Keratinocyte (primary cell): Measurements from ENCODE around the gene PRKAB1. TPM values are rescaled to one million over a fixed set of nuclear protein-coding genes. Genes with fewer than 3 reads are reported as not detected.

Experiments
- DNase-seq: peaks from one replicate; pipeline ENCODE4 v3.0.0-alpha.2; 2011; ENCODE audit warnings: low read depth, missing footprints, low spot score
- FAIRE-seq: peaks from 2 replicates; lab custom pipeline; 2011; peaks lifted over from hg19 to GRCh38; lab: Jason Lieb, UNC
- H2AFZ ChIP-seq: 2 replicates; pipeline ENCODE4 v1.6.0; 2012; ENCODE audit warnings: low read length, control low read depth, inconsistent platforms; ENCODE audit not compliant: control insufficient read depth
- H3K27ac ChIP-seq: 2 replicates; pipeline ENCODE4 v1.5.1; 2011; ENCODE audit warnings: low read length; ENCODE audit not compliant: control insufficient read depth, insufficient read depth
- H3K27me3 ChIP-seq: 3 replicates; pipeline ENCODE4 v1.6.0; 2011; ENCODE audit warnings: low read length; ENCODE audit not compliant: control insufficient read depth, insufficient read depth; ENCODE audit errors: extremely low read depth
- H3K36me3 ChIP-seq, 2 experiments: 2 replicates in 1 of 2; 3 replicates in 1 of 2; pipeline ENCODE4 v1.5.1; 2011; ENCODE audit warnings: low read length in 2 of 2, mild to moderate bottlenecking in 1 of 2; ENCODE audit not compliant: control insufficient read depth in 2 of 2, insufficient read depth in 2 of 2; ENCODE audit errors: extremely low read depth in 1 of 2
- H3K4me1 ChIP-seq: 3 replicates; pipeline ENCODE4 v1.5.1; 2011; ENCODE audit warnings: low read length; ENCODE audit not compliant: control insufficient read depth, insufficient read depth; ENCODE audit errors: extremely low read depth
- H3K4me2 ChIP-seq: 3 replicates; pipeline ENCODE4 v1.6.0; 2011; ENCODE audit warnings: low read depth, low read length; ENCODE audit not compliant: control insufficient read depth, insufficient read depth; ENCODE audit errors: extremely low read depth
- H3K4me3 ChIP-seq, 3 experiments: fragments of 200-600 bp in 1 of 3; sonication (generic) in 1 of 3; 2 replicates in 2 of 3; 3 replicates in 1 of 3; pipeline ENCODE4 v1.5.1; 2011 to 2016; ENCODE audit warnings: low read length in 3 of 3, mild to moderate bottlenecking in 3 of 3, control low read depth in 2 of 3, inconsistent platforms in 1 of 3, low read depth in 1 of 3, mixed read lengths in 1 of 3, mixed run types in 1 of 3, moderate library complexity in 1 of 3; ENCODE audit not compliant: control insufficient read depth in 2 of 3, insufficient read depth in 2 of 3; ENCODE audit errors: extremely low read depth in 1 of 3
- H3K79me2 ChIP-seq: 2 replicates; pipeline ENCODE4 v1.6.0; 2012; ENCODE audit warnings: low read length; ENCODE audit not compliant: control insufficient read depth, insufficient read depth
- H3K9ac ChIP-seq: 3 replicates; pipeline ENCODE4 v1.6.0; 2011; ENCODE audit warnings: low read length; ENCODE audit not compliant: control insufficient read depth, insufficient read depth; ENCODE audit errors: extremely low read depth
- H3K9me1 ChIP-seq: 3 replicates; pipeline ENCODE4 v1.6.0; 2011; ENCODE audit warnings: low read length; ENCODE audit not compliant: control insufficient read depth, insufficient read depth; ENCODE audit errors: extremely low read depth
- H3K9me3 ChIP-seq: 2 replicates; pipeline ENCODE4 v1.5.1; 2012; ENCODE audit warnings: low read depth, low read length; ENCODE audit not compliant: control insufficient read depth
- H4K20me1 ChIP-seq: 3 replicates; pipeline ENCODE4 v1.6.0; 2011; ENCODE audit warnings: low read length; ENCODE audit not compliant: control insufficient read depth, insufficient read depth; ENCODE audit errors: extremely low read depth
- CTCF ChIP-seq, 3 experiments: IDR thresholded peaks in 1 of 3; conservative IDR thresholded peaks in 1 of 3; optimal IDR thresholded peaks in 1 of 3; 2 replicates in 2 of 3; 3 replicates in 1 of 3; pipeline versions ENCODE3 to v1.5.1; 2011; ENCODE audit warnings: low read length in 3 of 3, mild to moderate bottlenecking in 3 of 3, moderate library complexity in 2 of 3, control low read depth in 1 of 3, inconsistent platforms in 1 of 3; ENCODE audit not compliant: insufficient read depth in 2 of 3; ENCODE audit errors: extremely low read depth in 1 of 3
- EZH2 ChIP-seq: IDR thresholded peaks from one replicate; pipeline ENCODE4 v1.6.1; 2012; ENCODE audit warnings: inconsistent platforms, mild to moderate bottlenecking, low read length, moderate library complexity
- dilution Hi-C: fragments of 300-500 bp; cut with MboI; formaldehyde crosslinking; loops from one replicate; pipeline ENCODE4 v1.7.0; 2020; ENCODE audit warnings: low sequenced_read_pairs; ENCODE audit not compliant: extremely low pct_ligation_motif_present
- polyA plus RNA-seq, 5 experiments: library from polyadenylated mRNA; depleted of rRNA in 3 of 5; stranded (reverse) in 3 of 5; stranded (forward) in 1 of 5; unstranded in 1 of 5; fragments of >200 nt; gene quantifications; 1 replicate in 1 of 5; 2 replicates in 3 of 5; 3 replicates in 1 of 5; pipeline versions ENCODE4 v1.2.1 to v1.2.3, GENCODE V29; 2011 to 2012; ENCODE audit warnings: missing spikeins in 2 of 5, low read depth in 1 of 5, low replicate concordance in 1 of 5

Gene PRKAB1
- polyA plus RNA-seq, 1 donor (not counting 4 experiments of a cell fraction or from before 2014, with no cell fraction given), result 22.0 TPM

- TF ChIP-seq EZH2 (no peak), CTCF (optimal IDR thresholded peaks at IDR 0.05 in 1 of 3, IDR thresholded peaks at IDR 0.05 in 1 of 3, conservative IDR thresholded peaks at IDR 0.05 in 1 of 3; ENCODE audit: extremely low read depth in 1 of 3, insufficient read depth in 2 of 3, low read length in 3 of 3) (no peak)
- no peaks in the 10 kb centered on the region for H3K9me3 ChIP-seq
- DNase-seq (no peak), FAIRE-seq (no peak)
- H3K4me1 ChIP-seq, result peaks cover 3% of the 10 kb centered on the region
- H3K9ac ChIP-seq, result no peak overlapping the region
- H3K4me3 ChIP-seq, result no peak overlapping the region
- no peak overlapping the region for H2AFZ ChIP-seq
- H3K4me2 ChIP-seq, result no peak overlapping the region
- no peaks in the 10 kb centered on the region for H3K27me3 ChIP-seq
- H3K79me2 ChIP-seq, result no peaks in the 10 kb centered on the region
- H3K27ac ChIP-seq, result no peak overlapping the region
- dilution Hi-C loops, result no loop called here
- peaks cover 2 to 6% of the 10 kb centered on the region in 2 experiments for H3K36me3 ChIP-seq
- H3K9me1 ChIP-seq, result no peaks in the 10 kb centered on the region
- no peaks in the 10 kb centered on the region for H4K20me1 ChIP-seq
Observed at GRCh38 chr12:119696943-119697342, 29.0 kb downstream of the PRKAB1 start.

GRCh38 chr12:119699199-119699760 lies 31.3 kb downstream of the PRKAB1 start:
- H3K9me1 ChIP-seq, result no peaks in the 10 kb centered on the region
- no peak overlapping the region for H3K4me2 ChIP-seq
- no peaks in the 10 kb centered on the region for H4K20me1 ChIP-seq
- no peak overlapping the region for H3K27ac ChIP-seq
- FAIRE-seq (no peak), DNase-seq (no peak)
- no peaks in the 10 kb centered on the region for H3K9me3 ChIP-seq
- peaks cover 2 to 6% of the 10 kb centered on the region in 2 experiments for H3K36me3 ChIP-seq
- no peaks in the 10 kb centered on the region for H3K4me1 ChIP-seq
- H3K79me2 ChIP-seq, result no peaks in the 10 kb centered on the region
- no peak for TF ChIP-seq CTCF (optimal IDR thresholded peaks at IDR 0.05 in 1 of 3, IDR thresholded peaks at IDR 0.05 in 1 of 3, conservative IDR thresholded peaks at IDR 0.05 in 1 of 3; ENCODE audit: extremely low read depth in 1 of 3, insufficient read depth in 2 of 3, low read length in 3 of 3)
- TF ChIP-seq EZH2, result no peak
- H3K9ac ChIP-seq, result no peak overlapping the region
- H3K4me3 ChIP-seq, result no peak overlapping the region
- dilution Hi-C loops, result no loop called here
- H2AFZ ChIP-seq, result no peak overlapping the region
- H3K27me3 ChIP-seq, result no peaks in the 10 kb centered on the region
